HEK293T (cell line): ENCODE measurements around the gene CAPN15.

Experiments
- CTCF ChIA-PET: fragments of 350-600 bp; formaldehyde crosslinking; extraction: SDS; loops from one replicate; lab custom pipeline; 2021; ENCODE audit warnings: antibody characterized with exemption, inconsistent platforms; lab: Yijun Ruan, JAX
- POLR2A ChIA-PET: fragments of 350-600 bp; formaldehyde crosslinking; extraction: SDS; loops from one replicate; lab custom pipeline; 2020; ENCODE audit warnings: antibody characterized with exemption, inconsistent platforms; lab: Yijun Ruan, JAX
- DNase-seq: peaks from one replicate; pipeline ENCODE4 v3.0.0; 2012; ENCODE audit warnings: mixed read lengths; ENCODE audit errors: extremely low spot score
- ARNT ChIP-seq: fragments of 450-650 bp; IDR thresholded peaks from 2 replicates; pipeline ENCODE4 v1.6.1; 2017; ENCODE audit warnings: mild to moderate bottlenecking
- BHLHE40 ChIP-seq: fragments of 450-650 bp; IDR thresholded peaks from 2 replicates; pipeline ENCODE4 v1.6.1; 2016; ENCODE audit warnings: mild to moderate bottlenecking, moderate library complexity, borderline replicate concordance
- CTBP1 ChIP-seq: fragments of 450-650 bp; IDR thresholded peaks from 2 replicates; pipeline ENCODE4 v1.6.1; 2016; ENCODE audit warnings: borderline replicate concordance
- ELF4 ChIP-seq: fragments of 450-650 bp; IDR thresholded peaks from 2 replicates; pipeline ENCODE4 v1.6.1; 2017; ENCODE audit warnings: antibody characterized with exemption
- FOXA1 ChIP-seq: fragments of 450-650 bp; IDR thresholded peaks from 2 replicates; pipeline ENCODE4 v1.6.1; 2016; ENCODE audit warnings: mild to moderate bottlenecking
- FOXK2 ChIP-seq: fragments of 450-650 bp; IDR thresholded peaks from 2 replicates; pipeline ENCODE4 v1.6.1; 2016; ENCODE audit warnings: mild to moderate bottlenecking
- FOXM1 ChIP-seq: fragments of 450-650 bp; IDR thresholded peaks from 2 replicates; pipeline ENCODE4 v1.6.1; 2017; ENCODE audit warnings: mild to moderate bottlenecking, borderline replicate concordance
- HDGF ChIP-seq: fragments of 450-650 bp; IDR thresholded peaks from 2 replicates; pipeline ENCODE4 v1.6.1; 2017; ENCODE audit warnings: antibody characterized with exemption, borderline replicate concordance
- L3MBTL2 ChIP-seq: fragments of 450-650 bp; conservative IDR thresholded peaks from 2 replicates; pipeline ENCODE4 v1.6.1; 2016; ENCODE audit warnings: mild to moderate bottlenecking
- LEF1 ChIP-seq: fragments of 450-650 bp; IDR thresholded peaks from 2 replicates; pipeline ENCODE4 v1.6.1; 2017; ENCODE audit warnings: mild to moderate bottlenecking, borderline replicate concordance
- NFRKB ChIP-seq: fragments of 450-650 bp; IDR thresholded peaks from 2 replicates; pipeline ENCODE4 v1.6.1; 2016; ENCODE audit warnings: mild to moderate bottlenecking, moderate library complexity
- SP1 ChIP-seq: fragments of 450-650 bp; IDR thresholded peaks from 2 replicates; pipeline ENCODE4 v1.6.1; 2017
- SUZ12 ChIP-seq: fragments of 450-650 bp; IDR thresholded peaks from 2 replicates; pipeline ENCODE4 v1.6.1; 2016; ENCODE audit warnings: mild to moderate bottlenecking
- TARDBP ChIP-seq: fragments of 450-650 bp; IDR thresholded peaks from 2 replicates; pipeline ENCODE4 v1.6.1; 2016
- ZNF384 ChIP-seq: fragments of 450-650 bp; IDR thresholded peaks from 2 replicates; pipeline ENCODE4 v1.6.1; 2016
- TF ChIP-seq, protein P1 (sequence below): fragments of 450-650 bp; IDR thresholded peaks from 2 replicates; pipeline ENCODE4 v1.6.1; 2016

Gene CAPN15

DNA sequence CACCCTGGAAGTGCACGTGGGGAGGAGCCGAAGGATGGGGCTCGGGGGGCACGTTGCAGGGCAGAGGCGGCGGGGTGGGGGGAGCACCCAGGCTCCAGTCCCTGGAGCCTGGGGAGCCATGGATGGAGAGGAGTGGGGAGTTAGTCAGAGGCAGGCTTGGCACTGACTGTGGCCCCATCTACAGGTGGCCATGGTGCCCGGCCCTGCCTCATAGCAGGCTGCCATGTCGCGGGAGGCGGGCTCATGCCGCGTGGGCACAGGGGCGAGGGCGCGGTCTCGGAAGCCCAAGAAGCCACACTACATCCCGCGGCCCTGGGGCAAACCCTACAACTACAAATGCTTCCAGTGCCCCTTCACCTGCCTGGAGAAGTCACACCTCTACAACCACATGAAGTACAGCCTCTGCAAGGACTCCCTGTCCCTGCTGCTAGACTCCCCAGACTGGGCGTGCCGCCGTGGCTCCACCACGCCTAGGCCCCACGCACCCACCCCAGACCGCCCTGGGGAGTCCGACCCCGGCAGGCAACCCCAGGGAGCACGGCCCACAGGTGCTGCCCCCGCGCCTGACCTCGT is 35.6 kb downstream of the CAPN15 start:
- no peak for DNase-seq
- no peak for TF ChIP-seq LEF1
- TF ChIP-seq, protein P1, sequence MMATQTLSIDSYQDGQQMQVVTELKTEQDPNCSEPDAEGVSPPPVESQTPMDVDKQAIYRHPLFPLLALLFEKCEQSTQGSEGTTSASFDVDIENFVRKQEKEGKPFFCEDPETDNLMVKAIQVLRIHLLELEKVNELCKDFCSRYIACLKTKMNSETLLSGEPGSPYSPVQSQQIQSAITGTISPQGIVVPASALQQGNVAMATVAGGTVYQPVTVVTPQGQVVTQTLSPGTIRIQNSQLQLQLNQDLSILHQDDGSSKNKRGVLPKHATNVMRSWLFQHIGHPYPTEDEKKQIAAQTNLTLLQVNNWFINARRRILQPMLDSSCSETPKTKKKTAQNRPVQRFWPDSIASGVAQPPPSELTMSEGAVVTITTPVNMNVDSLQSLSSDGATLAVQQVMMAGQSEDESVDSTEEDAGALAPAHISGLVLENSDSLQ, result no peak
- no peak for TF ChIP-seq L3MBTL2
- TF ChIP-seq HDGF, result no peak
- no peak for TF ChIP-seq ZNF384
- ChIA-PET CTCF (no interaction called here), POLR2A (no interaction called here)

DNA sequence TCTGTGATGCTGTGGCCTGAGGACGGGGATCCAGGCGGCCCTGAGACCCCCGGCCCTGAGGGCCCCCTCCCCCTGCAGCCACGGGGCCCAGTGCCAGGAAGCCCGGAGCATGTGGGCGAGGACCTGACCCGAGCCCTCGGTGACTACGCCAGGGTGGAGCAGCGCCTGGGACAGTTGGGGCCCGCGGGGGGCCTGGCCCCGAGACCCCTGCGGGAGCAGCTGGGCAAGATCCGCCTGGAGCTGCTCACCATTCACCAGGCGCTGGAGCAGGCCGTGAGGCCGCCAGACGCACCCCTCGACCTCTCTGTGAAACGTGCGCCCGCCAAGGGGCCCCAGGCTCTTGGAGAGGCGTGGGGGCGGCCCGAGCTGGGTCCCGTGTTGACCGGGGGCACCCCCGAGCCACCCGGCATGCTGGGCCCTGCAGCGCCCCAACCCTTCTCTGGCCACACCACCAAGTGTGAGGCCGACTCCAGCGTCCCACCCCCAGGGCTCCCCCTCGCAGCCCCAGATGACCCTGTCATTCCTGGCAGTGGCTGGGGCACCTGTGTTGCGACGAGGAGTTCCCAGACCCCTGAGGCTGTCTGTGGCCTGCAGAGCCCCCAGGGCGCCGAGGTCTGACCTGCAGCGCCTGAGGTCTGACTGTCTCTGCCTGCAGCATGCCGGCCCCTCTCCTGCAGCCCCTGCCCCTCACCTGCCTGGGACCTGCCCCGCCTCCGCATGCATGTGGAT is 37.3 kb downstream of the CAPN15 start:
- POLR2A ChIA-PET, result no interaction called here
- CTCF ChIA-PET, result no interaction called here
- DNase-seq, result no peak
- no peak for TF ChIP-seq ZNF384
- no peak for TF ChIP-seq TARDBP
- no peak for TF ChIP-seq FOXA1
- no peak for TF ChIP-seq FOXM1
- TF ChIP-seq L3MBTL2, result no peak
- TF ChIP-seq HDGF, result no peak
- no peak for TF ChIP-seq ARNT
- no peak for TF ChIP-seq CTBP1
- TF ChIP-seq, protein P1, result no peak

DNA sequence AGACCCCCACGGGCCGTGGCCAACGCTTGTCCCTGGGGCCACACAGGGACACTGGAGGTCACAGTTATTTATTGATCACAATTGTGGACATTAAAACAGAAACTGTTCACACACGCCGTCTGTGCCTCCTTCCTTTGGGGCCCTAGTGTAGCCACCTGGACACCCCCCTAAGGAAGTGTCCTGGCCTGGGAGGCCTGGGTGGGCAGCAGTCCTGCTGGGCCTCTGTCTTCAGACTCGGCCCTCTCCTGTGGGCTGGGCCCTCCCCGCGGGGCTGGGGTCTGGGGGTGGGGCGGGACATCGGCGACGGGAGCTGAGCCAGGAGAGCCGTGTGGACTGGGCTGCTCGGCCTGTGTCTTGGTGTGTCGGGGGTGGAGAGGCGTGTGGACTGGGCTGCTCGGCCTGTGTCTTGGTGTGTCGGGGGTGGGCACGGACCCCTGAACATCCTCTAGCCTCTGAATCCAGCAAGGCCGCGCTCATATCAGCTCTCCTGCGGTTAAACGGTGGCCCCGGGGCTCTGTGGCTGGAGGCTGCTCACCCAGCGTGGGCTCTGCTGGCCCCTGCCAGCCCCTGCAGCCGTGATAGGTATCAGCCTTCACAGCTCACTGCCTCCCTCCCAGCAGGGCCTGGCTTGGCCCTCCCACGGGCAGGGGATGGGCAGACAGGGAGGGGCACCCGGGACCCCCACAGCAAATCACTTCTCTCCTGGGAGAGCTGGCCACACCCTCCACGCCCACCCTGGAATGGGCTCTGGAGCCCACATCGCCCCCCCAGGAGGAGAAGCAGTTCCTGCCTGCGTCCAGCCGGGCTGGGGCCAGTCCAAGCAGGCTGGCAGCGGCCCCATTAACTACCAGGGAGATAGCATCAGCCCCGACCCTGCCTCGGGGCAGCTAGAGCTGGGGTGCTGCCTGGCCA is 38.2 kb downstream of the CAPN15 start:
- no peak for TF ChIP-seq FOXK2
- no peak for TF ChIP-seq CTBP1
- no peak for TF ChIP-seq ZNF384
- TF ChIP-seq NFRKB, result no peak
- no peak for TF ChIP-seq L3MBTL2
- no peak for TF ChIP-seq ARNT
- TF ChIP-seq, protein P1, result no peak
- TF ChIP-seq BHLHE40, result no peak
- no peak for TF ChIP-seq LEF1
- TF ChIP-seq FOXA1, result no peak
- TF ChIP-seq HDGF, result no peak
- TF ChIP-seq ELF4, result no peak
- no peak for TF ChIP-seq SUZ12
- TF ChIP-seq SP1, result no peak
- no peak for TF ChIP-seq TARDBP
- no peak for TF ChIP-seq FOXM1
- ChIA-PET CTCF (no interaction called here), POLR2A (interaction anchor here (1.4 kb wide), 1 partner anchor 21 kb away, joined by 3 read pairs; no protein-coding TSS in a partner anchor)
- no peak for DNase-seq

DNA sequence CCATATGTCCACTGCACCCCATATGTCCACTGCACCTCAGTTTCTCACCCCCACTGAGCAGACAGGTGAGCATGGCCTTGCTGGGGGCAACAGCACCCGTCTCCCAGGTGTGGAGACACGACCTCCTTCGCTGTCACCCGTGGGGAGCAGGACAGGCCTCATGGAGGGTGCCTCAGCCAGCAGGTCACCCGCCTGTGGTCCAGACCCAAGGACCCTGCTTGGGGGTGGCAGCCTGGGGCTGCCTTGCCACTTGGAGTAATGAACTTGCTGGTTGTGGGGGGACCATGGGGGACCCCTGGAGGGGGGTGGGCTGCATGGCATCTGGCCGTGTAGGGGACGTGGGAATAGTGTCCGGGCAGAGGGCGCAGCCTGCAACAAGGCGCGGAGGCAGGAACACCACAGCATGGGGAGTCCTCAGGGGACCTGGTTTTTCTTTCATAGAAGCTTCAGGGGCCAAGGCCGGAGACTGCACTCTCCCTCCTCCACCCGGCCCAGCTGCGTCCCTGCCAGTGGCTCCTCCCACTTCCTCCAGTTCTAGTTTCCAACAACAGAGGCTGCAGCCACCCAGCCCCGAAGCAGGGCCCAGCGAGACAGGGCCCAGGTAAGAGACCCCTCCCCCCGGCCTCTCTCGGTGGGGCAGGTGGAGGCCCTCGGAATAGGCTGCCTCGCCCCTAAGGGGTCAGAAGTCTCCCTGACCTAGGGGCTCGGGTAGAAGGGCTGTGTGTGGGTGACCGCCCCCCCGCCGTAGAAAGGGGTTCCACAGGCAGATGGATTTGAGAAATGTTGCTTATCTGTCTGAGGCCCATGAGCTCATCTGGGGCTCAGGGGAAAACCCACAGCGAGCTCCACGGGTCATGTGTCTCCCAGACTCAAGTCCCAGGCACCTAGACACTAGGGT is 39.2 kb downstream of the CAPN15 start, which contains the start of gene NHLRC4:
Gene NHLRC4 (plus strand): TSS at position 531 of the 898 bp plus-strand sequence. CDS start 1,043 bp downstream, outside the sequence.
- peak; percentile 66 for DNase-seq
- POLR2A ChIA-PET, result interaction anchor here (1.4 kb wide), 1 partner anchor 20 kb away, joined by 3 read pairs; no protein-coding TSS in a partner anchor
- CTCF ChIA-PET, result no interaction called here
- TF ChIP-seq L3MBTL2 (no peak), HDGF (no peak), BHLHE40 (no peak), FOXA1 (no peak), CTBP1 (no peak), FOXK2 (no peak), ELF4 (no peak), SP1 (no peak), TARDBP (no peak), NFRKB (no peak), ARNT (no peak), FOXM1 (no peak), LEF1 (no peak), SUZ12 (no peak), ZNF384 (no peak)
- TF ChIP-seq, protein P1, result no peak
